Endodermal cell (in vitro differentiated cells): ENCODE measurements around the gene FAM13C. TPM values are rescaled to one million over a fixed set of nuclear protein-coding genes. Genes with fewer than 3 reads are reported as not detected.

Source experiments
- DNase-seq: peaks from one replicate; pipeline ENCODE4 v3.0.0-alpha.2; 2017
- H3K27ac ChIP-seq: 2 replicates; pipeline ENCODE4 v1.5.1; 2013; ENCODE audit warnings: mild to moderate bottlenecking, low read depth, low read length, moderate library complexity
- H3K27me3 ChIP-seq: 2 replicates; pipeline ENCODE4 v1.6.1; 2013; ENCODE audit warnings: mild to moderate bottlenecking, low read length, moderate library complexity; ENCODE audit not compliant: insufficient read depth, control insufficient read depth, poor library complexity, severe bottlenecking
- H3K36me3 ChIP-seq: 2 replicates; pipeline ENCODE4 v1.7.0; 2013; ENCODE audit warnings: mild to moderate bottlenecking, low read length, moderate library complexity; ENCODE audit not compliant: control insufficient read depth, insufficient read depth
- H3K4me1 ChIP-seq: one replicate; pipeline ENCODE4 v1.7.0; 2013; ENCODE audit warnings: low read length; ENCODE audit not compliant: control insufficient read depth, insufficient read depth
- H3K4me3 ChIP-seq: 2 replicates; pipeline ENCODE4 v1.5.1; 2013; ENCODE audit warnings: mild to moderate bottlenecking, low read length, moderate library complexity
- H3K9ac ChIP-seq: 2 replicates; pipeline ENCODE4 v1.6.1; 2013; ENCODE audit warnings: mild to moderate bottlenecking, low read length, moderate library complexity; ENCODE audit not compliant: poor library complexity, severe bottlenecking; ENCODE audit errors: extremely low read depth
- H3K9me3 ChIP-seq: 2 replicates; pipeline ENCODE4 v1.6.1; 2013; ENCODE audit warnings: mild to moderate bottlenecking, low read length, moderate library complexity; ENCODE audit not compliant: control insufficient read depth
- H3K27ac Mint-ChIP-seq: 2 replicates; pipeline ENCODE4 v1.8.0; 2020; ENCODE audit warnings: mixed read lengths
- H3K27me3 Mint-ChIP-seq: 2 replicates; pipeline ENCODE4 v1.8.0; 2021; ENCODE audit warnings: mild to moderate bottlenecking, mixed read lengths; ENCODE audit not compliant: insufficient read depth
- H3K36me3 Mint-ChIP-seq: 2 replicates; pipeline ENCODE4 v1.8.0; 2020; ENCODE audit warnings: low read depth, mixed read lengths
- H3K4me1 Mint-ChIP-seq: 2 replicates; pipeline ENCODE4 v1.8.0; 2020; ENCODE audit warnings: mixed read lengths
- H3K4me3 Mint-ChIP-seq: 2 replicates; pipeline ENCODE4 v1.8.0; 2020; ENCODE audit warnings: mild to moderate bottlenecking, moderate library complexity, mixed read lengths
- H3K9me3 Mint-ChIP-seq: 2 replicates; pipeline ENCODE4 v1.8.0; 2020; ENCODE audit warnings: mild to moderate bottlenecking, mixed read lengths
- WGBS, 2 experiments: methylation state at CpG; one replicate each; pipeline versions ENCODE4 v1.1.5 to v1.1.7; 2013; ENCODE audit warnings: missing lambda C conversion rate in 2 of 2, mixed read lengths in 1 of 2; ENCODE audit not compliant: insufficient coverage in 1 of 2, insufficient read length in 1 of 2; 5-methylcytosine and 5-hydroxymethylcytosine counted together
- total RNA-seq, 2 donors: library from RNA; stranded (reverse); fragmentation: NEBNext Ultra II Directional in 1 of 2; extraction: Animal tissue kit (Norgen Biotek cat#: 25700) in 1 of 2; gene quantifications; 2 replicates in 1 of 2; 3 replicates in 1 of 2; pipeline ENCODE4 v1.2.1, GENCODE V29; 2021
- TF ChIP-seq, protein P1 (sequence below): fragments of 200-600 bp; sonication (generic); conservative IDR thresholded peaks from 2 replicates; pipeline ENCODE4 v1.5.0; 2021; ENCODE audit warnings: antibody characterized with exemption, mild to moderate bottlenecking

FAM13C gene
- total RNA-seq, 2 donors from 2014 or later, result 2.5 to 3.7 TPM

DNA sequence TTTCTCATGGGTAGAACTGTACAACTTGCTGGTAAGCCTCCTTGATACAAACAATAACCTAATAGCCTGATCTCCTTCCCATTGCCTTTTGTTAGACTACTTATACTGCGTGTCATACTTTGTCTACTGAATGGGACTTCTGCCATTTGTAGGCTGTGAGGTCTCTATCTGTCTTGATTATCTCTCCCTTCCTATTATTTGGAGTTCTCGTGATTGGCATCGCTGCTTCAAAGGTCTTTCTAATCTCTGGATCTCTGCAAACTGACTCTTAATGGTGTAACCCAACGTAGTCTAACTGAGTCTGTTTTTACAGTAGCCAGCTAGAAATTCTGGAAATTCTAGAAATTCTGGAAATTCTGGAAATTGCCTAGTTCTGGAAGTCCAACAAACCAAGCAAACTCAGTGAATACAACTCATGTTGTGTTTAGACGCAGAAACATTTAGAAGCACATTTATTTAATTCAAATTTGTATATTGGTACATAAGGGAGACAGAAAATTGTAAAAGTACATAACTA lies 156.1 kb downstream of the FAM13C start:
- Mint-ChIP-seq H3K36me3 (no peaks in the 10 kb centered on the region), H3K9me3 (peaks cover 15% of the 10 kb centered on the region), H3K27ac (no peak overlapping the region), H3K4me1 (no peaks in the 10 kb centered on the region), H3K27me3 (no peaks in the 10 kb centered on the region), H3K4me3 (no peak overlapping the region)
- DNase-seq, result no peak
- 93% methylated on average over 3 to 4 of the region's 5 CpGs for WGBS, 2 experiments
- H3K27me3 ChIP-seq, result no peaks in the 10 kb centered on the region
- no peak overlapping the region for H3K27ac ChIP-seq
- no peaks in the 10 kb centered on the region for H3K9me3 ChIP-seq
- H3K9ac ChIP-seq, result no peak overlapping the region
- no peaks in the 10 kb centered on the region for H3K36me3 ChIP-seq
- TF ChIP-seq, protein P1, sequence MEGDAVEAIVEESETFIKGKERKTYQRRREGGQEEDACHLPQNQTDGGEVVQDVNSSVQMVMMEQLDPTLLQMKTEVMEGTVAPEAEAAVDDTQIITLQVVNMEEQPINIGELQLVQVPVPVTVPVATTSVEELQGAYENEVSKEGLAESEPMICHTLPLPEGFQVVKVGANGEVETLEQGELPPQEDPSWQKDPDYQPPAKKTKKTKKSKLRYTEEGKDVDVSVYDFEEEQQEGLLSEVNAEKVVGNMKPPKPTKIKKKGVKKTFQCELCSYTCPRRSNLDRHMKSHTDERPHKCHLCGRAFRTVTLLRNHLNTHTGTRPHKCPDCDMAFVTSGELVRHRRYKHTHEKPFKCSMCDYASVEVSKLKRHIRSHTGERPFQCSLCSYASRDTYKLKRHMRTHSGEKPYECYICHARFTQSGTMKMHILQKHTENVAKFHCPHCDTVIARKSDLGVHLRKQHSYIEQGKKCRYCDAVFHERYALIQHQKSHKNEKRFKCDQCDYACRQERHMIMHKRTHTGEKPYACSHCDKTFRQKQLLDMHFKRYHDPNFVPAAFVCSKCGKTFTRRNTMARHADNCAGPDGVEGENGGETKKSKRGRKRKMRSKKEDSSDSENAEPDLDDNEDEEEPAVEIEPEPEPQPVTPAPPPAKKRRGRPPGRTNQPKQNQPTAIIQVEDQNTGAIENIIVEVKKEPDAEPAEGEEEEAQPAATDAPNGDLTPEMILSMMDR, result no peak
- H3K4me3 ChIP-seq, result no peak overlapping the region
- H3K4me1 ChIP-seq, result no peaks in the 10 kb centered on the region

Other genes with a start within 250 kb of the FAM13C start
- under 1 TPM; 0.44 to 0.68 TPM for gene PHYHIPL, start 185.9 kb downstream of the FAM13C start, total RNA-seq